HG03457 (cell line): ENCODE data around the gene SPPL2A.
A peak's percentile ranks its signal among the peaks of the same experiment; 100 is the strongest.
"Not testable (repeated sequence)": the region's sequence is repeated elsewhere in the genome, so short reads cannot be mapped to it uniquely, and the experiment has no call there.

ENCODE experiments used
- ATAC-seq: cut with Tn5 transposase; IDR thresholded peaks from one replicate; pipeline ENCODE4 v1.9.1; 2021; ENCODE audit warnings: moderate number of reproducible peaks; ENCODE audit not compliant: unreplicated experiment

SPPL2A gene

GRCh38 chr15:50765195-50765967 lies at the start of gene SPPL2A:
SPPL2A (minus strand) TSS chr15:50765706; CDS start chr15:50765533, 173 bp downstream.
- peak; percentile 76 for ATAC-seq

- no peak for ATAC-seq
Observed at GRCh38 chr15:50814634-50815033, 49.1 kb upstream of the SPPL2A start.

GRCh38 chr15:50813865-50814264 lies 48.4 kb upstream of the SPPL2A start:
- ATAC-seq: no peak

GRCh38 chr15:50813089-50813488 lies 47.6 kb upstream of the SPPL2A start:
- no peak for ATAC-seq

- not testable (repeated sequence) for ATAC-seq
Observed at GRCh38 chr15:50812181-50812506, 46.6 kb upstream of the SPPL2A start.

GRCh38 chr15:50811461-50812180 lies 46.1 kb upstream of the SPPL2A start:
- ATAC-seq: not testable (repeated sequence)

- no peak for ATAC-seq
Observed at GRCh38 chr15:50810128-50810527, 44.6 kb upstream of the SPPL2A start.

GRCh38 chr15:50808728-50809127 lies 43.2 kb upstream of the SPPL2A start:
- no peak for ATAC-seq

- ATAC-seq: no peak
Observed at GRCh38 chr15:50803479-50804180, 38.1 kb upstream of the SPPL2A start.

- no peak for ATAC-seq
Observed at GRCh38 chr15:50800715-50801114, 35.2 kb upstream of the SPPL2A start.

- no peak for ATAC-seq
Observed at GRCh38 chr15:50798684-50799083, 33.2 kb upstream of the SPPL2A start.

GRCh38 chr15:50797926-50798325 lies 32.4 kb upstream of the SPPL2A start:
- ATAC-seq: no peak

GRCh38 chr15:50791486-50791885 lies 26.0 kb upstream of the SPPL2A start:
- ATAC-seq: no peak

GRCh38 chr15:50790778-50791453 lies 25.4 kb upstream of the SPPL2A start:
- ATAC-seq: no peak

- no peak for ATAC-seq
Observed at GRCh38 chr15:50786871-50787270, 21.4 kb upstream of the SPPL2A start.

GRCh38 chr15:50786438-50786837 lies 20.9 kb upstream of the SPPL2A start:
- ATAC-seq: no peak

- ATAC-seq: no peak
Observed at GRCh38 chr15:50783895-50784294, 18.4 kb upstream of the SPPL2A start.

GRCh38 chr15:50783411-50783810 lies 17.9 kb upstream of the SPPL2A start:
- no peak for ATAC-seq

GRCh38 chr15:50778086-50778485 lies 12.6 kb upstream of the SPPL2A start:
- no peak for ATAC-seq

GRCh38 chr15:50777042-50777441 lies 11.5 kb upstream of the SPPL2A start:
- no peak for ATAC-seq

GRCh38 chr15:50774450-50774849 lies 8.9 kb upstream of the SPPL2A start:
- ATAC-seq: no peak
